PFSK-1 (cell line): Measurements from ENCODE around the gene NCL.

ENCODE experiments used
- FOXP2 ChIP-seq: optimal IDR thresholded peaks from 2 replicates; pipeline ENCODE3; 2011; ENCODE audit warnings: borderline replicate concordance, control low read depth, inconsistent platforms; ENCODE audit not compliant: insufficient read depth; ENCODE audit errors: extremely low read length, extremely low read depth
- POLR2AphosphoS5 ChIP-seq: IDR thresholded peaks from 2 replicates; pipeline ENCODE4 v1.6.1; 2012; ENCODE audit warnings: low read depth, mild to moderate bottlenecking, control low read depth, low read length, moderate library complexity
- REST ChIP-seq, 2 experiments: IDR thresholded peaks; 2 replicates each; pipeline versions ENCODE4 v1.6.1 to v1.8.0; 2011 to 2012; ENCODE audit warnings: low read depth in 2 of 2, low read length in 2 of 2, control low read depth in 1 of 2, inconsistent platforms in 1 of 2, mild to moderate bottlenecking in 1 of 2, moderate library complexity in 1 of 2; ENCODE audit not compliant: insufficient read depth in 1 of 2
- SIN3A ChIP-seq: IDR thresholded peaks from 2 replicates; pipeline ENCODE4 v1.6.1; 2012; ENCODE audit warnings: mild to moderate bottlenecking, low read length, moderate library complexity, borderline replicate concordance; ENCODE audit not compliant: insufficient read depth
- TAF1 ChIP-seq: IDR thresholded peaks from 2 replicates; pipeline ENCODE4 v1.6.1; 2012; ENCODE audit warnings: low read length, control low read depth, borderline replicate concordance; ENCODE audit not compliant: insufficient read depth

The NCL gene

GRCh38 chr2:231479455-231479854 is 15.2 kb upstream of the NCL start:
- TF ChIP-seq FOXP2 = no peak
- no peak for TF ChIP-seq REST (IDR thresholded peaks at IDR 0.05; ENCODE audit: insufficient read depth in 1 of 2, low read depth in 2 of 2, low read length in 2 of 2)
- TF ChIP-seq SIN3A = no peak
- no peak for TF ChIP-seq TAF1

- TF ChIP-seq SIN3A = no peak
- TF ChIP-seq POLR2AphosphoS5 = no peak
- no peak for TF ChIP-seq TAF1
- TF ChIP-seq FOXP2 = no peak
- no peak for TF ChIP-seq REST (IDR thresholded peaks at IDR 0.05; ENCODE audit: insufficient read depth in 1 of 2, low read depth in 2 of 2, low read length in 2 of 2)
These were observed 12.6 kb upstream of the NCL start for GRCh38 chr2:231476920-231477319.

GRCh38 chr2:231475965-231476364 is 11.7 kb upstream of the NCL start:
- TF ChIP-seq REST (IDR thresholded peaks at IDR 0.05; ENCODE audit: insufficient read depth in 1 of 2, low read depth in 2 of 2, low read length in 2 of 2) (no peak), FOXP2 (no peak), TAF1 (no peak), SIN3A (no peak), POLR2AphosphoS5 (no peak)

GRCh38 chr2:231472816-231473215 is 8.5 kb upstream of the NCL start:
- TF ChIP-seq SIN3A (no peak), POLR2AphosphoS5 (no peak), TAF1 (no peak), REST (IDR thresholded peaks at IDR 0.05; ENCODE audit: insufficient read depth in 1 of 2, low read depth in 2 of 2, low read length in 2 of 2) (no peak), FOXP2 (no peak)

- no peak for TF ChIP-seq SIN3A
- TF ChIP-seq TAF1 = no peak
- TF ChIP-seq FOXP2 = no peak
- TF ChIP-seq REST (IDR thresholded peaks at IDR 0.05; ENCODE audit: insufficient read depth in 1 of 2, low read depth in 2 of 2, low read length in 2 of 2) = no peak
- TF ChIP-seq POLR2AphosphoS5 = no peak
These were observed 6.1 kb upstream of the NCL start for GRCh38 chr2:231470246-231470900.
